H9 (cell line): ENCODE measurements around the gene NOP16. TPM values are rescaled to one million over a fixed set of nuclear protein-coding genes. Genes with fewer than 3 reads are reported as not detected.

Experiments
- DNase-seq: peaks from one replicate; pipeline ENCODE4 v3.0.0-alpha.2; 2017
- H2AFZ ChIP-seq: one replicate; pipeline ENCODE4 v1.6.1; 2013; ENCODE audit warnings: mild to moderate bottlenecking, low read length, control low read depth, moderate library complexity
- H2AK5ac ChIP-seq: 2 replicates; pipeline ENCODE4 v1.6.1; 2013; ENCODE audit warnings: low read length, control low read depth, mixed read lengths; ENCODE audit not compliant: insufficient read length
- H2BK120ac ChIP-seq: one replicate; pipeline ENCODE4 v1.6.1; 2013; ENCODE audit warnings: low read depth, mild to moderate bottlenecking, low read length, control low read depth, inconsistent platforms; ENCODE audit not compliant: poor library complexity, severe bottlenecking
- H2BK12ac ChIP-seq: 2 replicates; pipeline ENCODE4 v1.6.1; 2013; ENCODE audit warnings: low read length, control low read depth, mixed read lengths, low read depth; ENCODE audit not compliant: insufficient read length
- H2BK15ac ChIP-seq: 2 replicates; pipeline ENCODE4 v1.6.1; 2013; ENCODE audit warnings: low read depth, low read length, control low read depth
- H2BK20ac ChIP-seq: one replicate; pipeline ENCODE4 v1.6.1; 2013; ENCODE audit warnings: low read depth, mild to moderate bottlenecking, low read length, control low read depth, inconsistent platforms; ENCODE audit not compliant: poor library complexity, severe bottlenecking
- H2BK5ac ChIP-seq: 2 replicates; pipeline ENCODE4 v1.6.1; 2013; ENCODE audit warnings: low read length, control low read depth, mixed read lengths; ENCODE audit not compliant: insufficient read length
- H3K14ac ChIP-seq: 2 replicates; pipeline ENCODE4 v1.6.1; 2013; ENCODE audit warnings: low read length, control low read depth; ENCODE audit not compliant: insufficient read depth
- H3K18ac ChIP-seq: 2 replicates; pipeline ENCODE4 v1.6.1; 2013; ENCODE audit warnings: low read depth, mild to moderate bottlenecking, mixed read lengths, low read length, control low read depth; ENCODE audit not compliant: insufficient read length
- H3K23ac ChIP-seq: 2 replicates; pipeline ENCODE4 v1.6.1; 2013; ENCODE audit warnings: low read length, control low read depth, mixed read lengths, low read depth; ENCODE audit not compliant: insufficient read length
- H3K23me2 ChIP-seq: 2 replicates; pipeline ENCODE4 v1.6.1; 2013; ENCODE audit warnings: low read depth, mild to moderate bottlenecking, mixed read lengths, low read length, control low read depth; ENCODE audit not compliant: insufficient read length, poor library complexity, severe bottlenecking
- H3K27ac ChIP-seq: 2 replicates; pipeline ENCODE4 v1.5.1; 2013; ENCODE audit warnings: low read length, control low read depth, mixed read lengths, low read depth; ENCODE audit not compliant: insufficient read length
- H3K27me3 ChIP-seq: 2 replicates; pipeline ENCODE4 v1.6.1; 2013; ENCODE audit warnings: low read length, control low read depth, inconsistent platforms; ENCODE audit not compliant: insufficient read depth
- H3K4ac ChIP-seq: 2 replicates; pipeline ENCODE4 v1.6.1; 2013; ENCODE audit warnings: low read depth, mild to moderate bottlenecking, control low read depth, inconsistent platforms, low read length, moderate library complexity
- H3K4me1 ChIP-seq: 2 replicates; pipeline ENCODE4 v1.6.1; 2013; ENCODE audit warnings: low read length, control low read depth, inconsistent platforms; ENCODE audit not compliant: insufficient read depth
- H3K4me2 ChIP-seq: 2 replicates; pipeline ENCODE4 v1.6.1; 2013; ENCODE audit warnings: low read length, control low read depth, mixed read lengths; ENCODE audit not compliant: insufficient read length, insufficient read depth
- H3K56ac ChIP-seq: 2 replicates; pipeline ENCODE4 v1.6.1; 2013; ENCODE audit warnings: low read depth, mild to moderate bottlenecking, mixed read lengths, low read length, control low read depth; ENCODE audit not compliant: insufficient read length
- H3K79me1 ChIP-seq: 2 replicates; pipeline ENCODE4 v1.6.1; 2013; ENCODE audit warnings: low read depth, mild to moderate bottlenecking, moderate library complexity, low read length, control low read depth, inconsistent platforms; ENCODE audit not compliant: insufficient read depth, poor library complexity, severe bottlenecking
- H3K79me2 ChIP-seq: 2 replicates; pipeline ENCODE4 v1.6.1; 2013; ENCODE audit warnings: low read length, control low read depth, inconsistent platforms; ENCODE audit not compliant: insufficient read depth
- H3K9ac ChIP-seq: 2 replicates; pipeline ENCODE4 v1.6.1; 2013; ENCODE audit warnings: low read length, control low read depth, mixed read lengths; ENCODE audit not compliant: insufficient read length; ENCODE audit errors: extremely low read depth
- H3K9me3 ChIP-seq: one replicate; pipeline ENCODE4 v1.6.1; 2013; ENCODE audit warnings: low read depth, low read length, inconsistent platforms; ENCODE audit not compliant: control insufficient read depth
- H3T11ph ChIP-seq: one replicate; pipeline ENCODE4 v1.6.1; 2013; ENCODE audit warnings: mild to moderate bottlenecking, low read length, control low read depth, inconsistent platforms
- H4K20me1 ChIP-seq: one replicate; pipeline ENCODE4 v1.6.1; 2013; ENCODE audit not compliant: control insufficient read depth, insufficient read length, insufficient read depth
- H4K5ac ChIP-seq: 2 replicates; pipeline ENCODE4 v1.6.1; 2013; ENCODE audit warnings: low read depth, mild to moderate bottlenecking, mixed read lengths, low read length, control low read depth; ENCODE audit not compliant: insufficient read length
- H4K8ac ChIP-seq: replicated peaks from 2 replicates; pipeline ENCODE4 v1.6.1; 2013; ENCODE audit warnings: low read length, control low read depth, mixed read lengths, low read depth; ENCODE audit not compliant: insufficient read length
- H4K91ac ChIP-seq: 2 replicates; pipeline ENCODE4 v1.6.1; 2013; ENCODE audit warnings: low read depth, mild to moderate bottlenecking, moderate library complexity, mixed read lengths, low read length, control low read depth; ENCODE audit not compliant: insufficient read length
- H3K27ac Mint-ChIP-seq, 3 experiments: 2 replicates in 2 of 3; 3 replicates in 1 of 3; pipeline ENCODE4 v1.8.0; 2020 to 2021; ENCODE audit warnings: mixed read lengths in 3 of 3, mild to moderate bottlenecking in 1 of 3, moderate library complexity in 1 of 3
- H3K27me3 Mint-ChIP-seq: 2 replicates; pipeline ENCODE4 v1.8.0; 2021; ENCODE audit warnings: low read depth, mild to moderate bottlenecking, moderate library complexity, mixed read lengths
- H3K36me3 Mint-ChIP-seq, 3 experiments: 2 replicates in 2 of 3; 3 replicates in 1 of 3; pipeline ENCODE4 v1.8.0; 2020 to 2021; ENCODE audit warnings: low read depth in 3 of 3, mixed read lengths in 3 of 3; ENCODE audit not compliant: insufficient read depth in 1 of 3
- H3K4me1 Mint-ChIP-seq, 2 experiments: 2 replicates each; pipeline ENCODE4 v1.8.0; 2020; ENCODE audit warnings: mixed read lengths in 2 of 2
- H3K4me3 Mint-ChIP-seq, 2 experiments: 2 replicates in 1 of 2; 3 replicates in 1 of 2; pipeline ENCODE4 v1.8.0; 2020 to 2021; ENCODE audit warnings: mild to moderate bottlenecking in 2 of 2, mixed read lengths in 2 of 2, moderate library complexity in 1 of 2
- H3K9me3 Mint-ChIP-seq, 2 experiments: 2 replicates in 1 of 2; 3 replicates in 1 of 2; pipeline ENCODE4 v1.8.0; 2020; ENCODE audit warnings: mild to moderate bottlenecking in 2 of 2, mixed read lengths in 2 of 2, moderate library complexity in 1 of 2
- CTCF ChIP-seq: fragments of 200-600 bp; sonication (generic); conservative IDR thresholded peaks from 3 replicates; pipeline ENCODE4 v1.8.0; 2021; ENCODE audit warnings: antibody characterized with exemption, mild to moderate bottlenecking
- WGBS: extraction: QIAGEN DNeasy Blood & Tissue Kit; methylation state at CpG from one replicate; pipeline ENCODE4 v1.1.7; 2013; ENCODE audit warnings: missing lambda C conversion rate, low lambda C conversion rate, mixed read lengths; ENCODE audit not compliant: insufficient read length; ENCODE audit errors: extremely low coverage; 5-methylcytosine and 5-hydroxymethylcytosine counted together
- total RNA-seq: library from RNA; stranded (reverse); gene quantifications from 2 replicates; pipeline ENCODE4 v1.2.1, GENCODE V29; 2021

NOP16 gene
- total RNA-seq, 1 experiment from 2014 or later = 114 TPM

- no peaks in the 10 kb centered on the region for H3K4me1 ChIP-seq
- H3K27me3 ChIP-seq = no peaks in the 10 kb centered on the region
- H3T11ph ChIP-seq = no peak overlapping the region
- no peak overlapping the region for H3K4me2 ChIP-seq
- H3K4ac ChIP-seq = no peak overlapping the region
- H3K56ac ChIP-seq = no peak overlapping the region
- no peak for DNase-seq
- no CpG with 5 or more reads among the region's 4 CpGs for WGBS
- H4K91ac ChIP-seq = no peak overlapping the region
- no peaks in the 10 kb centered on the region for H3K9me3 ChIP-seq
- H2BK5ac ChIP-seq = no peak overlapping the region
- no peaks in the 10 kb centered on the region for H3K79me1 ChIP-seq
- H3K27ac ChIP-seq = no peak overlapping the region
- no peak overlapping the region for H2AFZ ChIP-seq
- no peak overlapping the region for H3K18ac ChIP-seq
- TF ChIP-seq CTCF = no peak
- H2BK120ac ChIP-seq = no peak overlapping the region
- Mint-ChIP-seq H3K4me1 (no peaks in the 10 kb centered on the region; a peak in 1 of 4 replicates), H3K9me3 (peaks cover 28 to 29% of the 10 kb centered on the region in 2 experiments), H3K27ac (peak overlapping the region in 1 of 3 experiments; percentile 22; a peak in 1 of 7 replicates), H3K36me3 (peaks cover 4 to 13% (median 8%) of the 10 kb centered on the region in 3 experiments; a peak in 5 of 7 replicates), H3K4me3 (no peak overlapping the region), H3K27me3 (peaks cover 7% of the 10 kb centered on the region)
- H3K14ac ChIP-seq = no peak overlapping the region
- no peak overlapping the region for H4K8ac ChIP-seq
- no peak overlapping the region for H2BK20ac ChIP-seq
- H3K23ac ChIP-seq = no peak overlapping the region
- no peak overlapping the region for H2BK15ac ChIP-seq
- no peak overlapping the region for H2AK5ac ChIP-seq
- no peak overlapping the region for H3K9ac ChIP-seq
- H4K20me1 ChIP-seq = no peaks in the 10 kb centered on the region
- no peaks in the 10 kb centered on the region for H3K79me2 ChIP-seq
- no peak overlapping the region for H2BK12ac ChIP-seq
- no peak overlapping the region for H4K5ac ChIP-seq
- no peaks in the 10 kb centered on the region for H3K23me2 ChIP-seq
Observed at GRCh38 chr5:176429972-176430371, 41.6 kb upstream of the NOP16 start.
